Heart right ventricle (tissue), 16 donors: ENCODE measurements around the gene PIK3R1. TPM values are rescaled to one million over a fixed set of nuclear protein-coding genes. Genes with fewer than 3 reads are reported as not detected.
A peak's percentile ranks its signal among the peaks of the same experiment; 100 is the strongest.

ENCODE experiments used
- ATAC-seq, 8 donors: fragments of 200-7000 bp; cut with Tn5 transposase; one replicate each; pipeline ENCODE4 v1.9.1; 2020; ENCODE audit warnings: mild to moderate bottlenecking in 8 of 8, moderate library complexity in 8 of 8, moderate number of reproducible peaks in 1 of 8
- DNase-seq, 2 donors: peaks; one replicate each; pipeline ENCODE4 v3.0.0-alpha.2; 2020
- H3K27ac ChIP-seq, 10 donors: fragments of 200-600 bp; sonication (generic) in 2 of 10; one replicate each; pipeline versions ENCODE4 v1.5.0 to v1.8.0; 2020 to 2022; ENCODE audit warnings: mild to moderate bottlenecking in 3 of 10
- H3K27me3 ChIP-seq, 7 donors: fragments of 200-600 bp; one replicate each; pipeline ENCODE4 v1.8.0; 2021 to 2022; ENCODE audit warnings: mild to moderate bottlenecking in 2 of 7
- H3K36me3 ChIP-seq, 9 donors: fragments of 200-600 bp; sonication (generic) in 1 of 9; one replicate each; pipeline versions ENCODE4 v1.5.0 to v1.8.0; 2020 to 2022; ENCODE audit warnings: mild to moderate bottlenecking in 2 of 9
- H3K4me1 ChIP-seq, 9 donors: fragments of 200-600 bp; sonication (generic) in 1 of 9; one replicate each; pipeline versions ENCODE4 v1.5.0 to v1.8.0; 2020 to 2022; ENCODE audit warnings: mild to moderate bottlenecking in 4 of 9
- H3K4me3 ChIP-seq, 10 donors: fragments of 200-600 bp; sonication (generic) in 2 of 10; one replicate each; pipeline versions ENCODE4 v1.5.0 to v1.8.0; 2020 to 2022; ENCODE audit warnings: mild to moderate bottlenecking in 7 of 10, moderate library complexity in 2 of 10
- H3K9me3 ChIP-seq, 11 donors: fragments of 200-600 bp in 10 of 11; sonication (generic) in 2 of 11; one replicate each; pipeline versions ENCODE4 v1.5.0 to v1.8.0; 2013 to 2022; ENCODE audit warnings: mild to moderate bottlenecking in 2 of 11, control low read depth in 1 of 11, moderate library complexity in 1 of 11
- CTCF ChIP-seq, 9 donors: fragments of 200-600 bp; sonication (generic) in 2 of 9; IDR thresholded peaks; one replicate each; pipeline versions ENCODE4 v1.5.0 to v1.8.0; 2021 to 2022; ENCODE audit warnings: antibody characterized with exemption in 9 of 9, mild to moderate bottlenecking in 5 of 9, moderate library complexity in 1 of 9
- WGBS, 2 donors: extraction: QIAGEN DNeasy Blood & Tissue Kit; methylation state at CpG; one replicate each; pipeline ENCODE4 v1.1.7; 2013; ENCODE audit warnings: inconsistent platforms in 1 of 2; 5-methylcytosine and 5-hydroxymethylcytosine counted together
- intact Hi-C, 10 donors: fragments of 100-400 bp; cut with DNase I; formaldehyde crosslinking; loops; one replicate each; pipeline versions ENCODE4 v1.11.1 to v1.14.2; 2022
- polyA plus RNA-seq, 2 donors: library from polyadenylated mRNA; stranded (reverse); fragments of 200-250 nt; gene quantifications; one replicate each; pipeline ENCODE4 v1.2.3, GENCODE V29; 2013
- total RNA-seq, 10 donors: library from RNA; stranded (reverse); fragmentation: NEBNext Ultra II Directional in 3 of 10; extraction: Animal tissue kit (Norgen Biotek cat#: 25700) in 3 of 10; gene quantifications; one replicate each; pipeline versions ENCODE4 v1.2.1 to v1.2.4, GENCODE V29; 2021 to 2023
- donor health status: Arrhythmogenic right ventricular cardiomyopathy.
- donor health status: ischemic (EF 13 %, LVEDD 7.1; RV severe dilation, severe dysfunction).
- donor health status: healthy with polysubstance abuse.
- donor health status: DM: no; HTN: yes; CAD: no.
- donor health status: DM: no; HTN: no; CAD: no.
- donor health status: ischemic (EF 25% LVEDD 6.9; RV normal size, moderate dysfunction).
- donor health status: ischemic (EF 25% LVEDD 5.7; RV mildly dilated, moderate dysfunction).
- donor health status: healthy.
- donor health status: DM: yes; HTN: yes; CAD: no.
- donor health status: Ischemic cardiomyopathy.
- donor health status: ischemic (EF 35%, LVEDD 5.7; RV mildly dilated, moderate dysfunction).
- donor health status: nonischemic (EF 11% LVEDD 7.7; RV severe dilation, severe dysfunction).
- donor health status: DM: yes; HTN: yes; CAD: no.
- donor health status: PGD.
- donor health status: ischemic (EF 29% LVEDD 5.4; RV normal size, mild dysfunction).
- donor health status: nonischemic (EF 23%, LVEDD 6.1; RV moderate dilation, normal function).

PIK3R1 gene
- total and polyA plus RNA-seq, 12 donors = 12.2 to 269 (median 125) TPM

- Histone ChIP-seq H3K9me3 (no peaks in the 10 kb centered on the region), H3K4me1 (peaks cover 0 to 49% (median 0%) of the 10 kb centered on the region in 9 donors), H3K27ac (no peak overlapping the region), H3K36me3 (no peaks in the 10 kb centered on the region), H3K27me3 (no peaks in the 10 kb centered on the region), H3K4me3 (no peak overlapping the region)
- no peak for TF ChIP-seq CTCF (IDR thresholded peaks at IDR 0.05)
- ATAC-seq (no peak), DNase-seq (no peak)
- intact Hi-C loops = no loop called here
- 54 to 63% methylated on average over 1 of the region's 1 CpG for WGBS, 2 donors
Measured at GRCh38 chr5:68332556-68332955, 117.0 kb downstream of the PIK3R1 start.

- peak in 1 of 9 donors; percentile 22 for TF ChIP-seq CTCF (IDR thresholded peaks at IDR 0.05)
- Histone ChIP-seq H3K36me3 (no peaks in the 10 kb centered on the region), H3K27me3 (no peaks in the 10 kb centered on the region), H3K27ac (no peak overlapping the region), H3K4me1 (peaks cover 0 to 49% (median 0%) of the 10 kb centered on the region in 9 donors), H3K4me3 (no peak overlapping the region), H3K9me3 (no peaks in the 10 kb centered on the region)
- intact Hi-C loops = no loop called here
- WGBS, 2 donors = 89 to 93% methylated on average over 2 of the region's 2 CpGs
- no peak for DNase-seq
- no peak for ATAC-seq
Measured at GRCh38 chr5:68333649-68334552, 118.3 kb downstream of the PIK3R1 start.

GRCh38 chr5:68334553-68334886, 119.0 kb downstream of the PIK3R1 start:
- 96 to 98% methylated on average over 2 of the region's 2 CpGs for WGBS, 2 donors
- Histone ChIP-seq H3K9me3 (no peaks in the 10 kb centered on the region), H3K36me3 (no peaks in the 10 kb centered on the region), H3K27ac (no peak overlapping the region), H3K27me3 (no peaks in the 10 kb centered on the region), H3K4me3 (no peak overlapping the region), H3K4me1 (peaks cover 0 to 47% (median 0%) of the 10 kb centered on the region in 9 donors)
- ATAC-seq = no peak
- no peak for DNase-seq
- no peak for TF ChIP-seq CTCF (IDR thresholded peaks at IDR 0.05)
- intact Hi-C loops = no loop called here

- intact Hi-C loops = no loop called here
- TF ChIP-seq CTCF (IDR thresholded peaks at IDR 0.05) = no peak
- Histone ChIP-seq H3K4me3 (no peak overlapping the region), H3K4me1 (peaks cover 0 to 42% (median 0%) of the 10 kb centered on the region in 9 donors), H3K27me3 (no peaks in the 10 kb centered on the region), H3K27ac (no peak overlapping the region), H3K36me3 (no peaks in the 10 kb centered on the region), H3K9me3 (no peaks in the 10 kb centered on the region)
- no peak for DNase-seq
- ATAC-seq = no peak
Measured at GRCh38 chr5:68335075-68335474, 119.5 kb downstream of the PIK3R1 start.
